NCI-H2227 treated with DMSO at 0.1 percent for 48 hours (cell line): ENCODE results near the gene PLEKHN1.
"Not testable (repeated sequence)": the region's sequence is repeated elsewhere in the genome, so short reads cannot be mapped to it uniquely, and the experiment has no call there.

ENCODE experiments used
- DNase-seq: peaks from one replicate; lab custom pipeline; 2025; lab: John Stamatoyannopoulos, UW

The PLEKHN1 gene

DNA sequence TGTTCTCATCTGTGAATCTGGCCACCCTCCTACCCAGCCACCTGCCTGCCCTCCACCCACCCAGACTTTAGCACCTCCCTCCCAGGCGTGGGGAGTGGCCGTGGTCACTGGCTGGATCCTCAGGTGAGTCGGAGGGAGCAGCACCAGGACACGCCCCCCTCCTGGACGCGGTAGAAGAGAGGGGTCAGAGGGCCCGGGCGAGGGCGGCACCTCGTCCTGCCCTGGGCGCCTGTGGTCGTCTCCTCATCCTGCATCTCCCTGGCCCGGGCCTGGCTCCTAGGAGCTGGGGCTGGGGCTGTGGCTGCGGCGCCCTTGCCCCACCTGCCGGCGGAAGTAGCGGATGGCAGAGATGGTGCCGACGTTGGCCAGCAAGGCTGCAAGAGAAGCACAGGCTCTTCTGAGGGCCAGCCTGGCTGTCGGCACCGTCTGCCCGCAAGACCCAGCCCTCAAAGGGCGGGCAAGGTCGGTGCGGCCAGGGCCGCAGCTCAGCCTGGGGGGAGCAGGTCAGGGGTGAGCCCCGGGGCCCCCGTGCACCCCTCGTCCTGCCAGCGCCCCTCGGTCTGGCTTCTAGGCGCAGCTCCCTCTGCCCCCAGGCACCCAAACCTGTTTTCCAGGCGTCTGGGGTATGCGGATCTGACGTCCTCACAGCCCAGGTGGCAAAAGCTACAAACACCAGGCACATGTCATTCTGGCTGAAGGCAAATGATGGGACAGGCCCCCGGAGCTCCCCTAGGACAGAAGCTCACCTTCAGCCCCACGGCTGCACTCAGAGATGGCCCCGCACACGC, 9.8 kb downstream of the PLEKHN1 start:
- peak; percentile 67 for DNase-seq

DNA sequence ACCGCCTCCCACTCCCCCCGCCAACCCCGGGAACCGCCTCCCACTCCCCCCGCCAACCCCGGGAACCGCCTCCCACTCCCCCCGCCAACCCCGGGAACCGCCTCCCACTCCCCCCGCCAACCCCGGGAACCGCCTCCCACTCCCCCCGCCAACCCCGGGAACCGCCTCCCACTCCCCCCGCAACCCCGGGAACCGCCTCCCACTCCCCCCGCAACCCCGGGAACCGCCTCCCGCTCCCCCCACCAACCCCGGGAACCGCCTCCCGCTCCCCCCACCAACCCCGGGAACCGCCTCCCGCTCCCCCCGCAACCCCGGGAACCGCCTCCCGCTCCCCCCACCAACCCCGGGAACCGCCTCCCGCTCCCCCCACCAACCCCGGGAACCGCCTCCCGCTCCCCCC, 10.5 kb downstream of the PLEKHN1 start:
- not testable (repeated sequence) for DNase-seq

- no peak for DNase-seq
Measured at GRCh38 chr1:978069-978834, 12.0 kb downstream of the PLEKHN1 start.

GRCh38 chr1:978835-979743, 12.8 kb downstream of the PLEKHN1 start:
- DNase-seq, result no peak

DNA sequence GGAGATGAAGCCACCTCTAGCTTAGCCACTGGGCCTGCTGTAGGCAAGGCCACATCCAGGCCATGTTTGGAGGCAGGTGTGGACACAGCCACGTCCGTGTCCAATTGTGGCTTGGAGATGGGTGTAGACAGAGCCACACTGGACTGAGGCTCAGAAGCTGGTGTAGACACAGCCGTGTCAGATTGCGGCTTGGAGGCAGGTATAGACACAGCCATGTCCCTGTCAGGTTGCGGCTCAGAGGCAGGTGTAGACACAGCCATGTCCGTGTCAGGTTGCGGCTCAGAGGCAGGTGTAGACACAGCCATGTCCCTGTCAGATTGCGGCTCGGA, 13.4 kb downstream of the PLEKHN1 start:
- no peak for DNase-seq

GRCh38 chr1:980137-980571, 13.9 kb downstream of the PLEKHN1 start:
- no peak for DNase-seq

- no peak for DNase-seq
Measured at GRCh38 chr1:980602-981395, 14.5 kb downstream of the PLEKHN1 start.

GRCh38 chr1:981491-981954, 15.2 kb downstream of the PLEKHN1 start:
- no peak for DNase-seq

DNA sequence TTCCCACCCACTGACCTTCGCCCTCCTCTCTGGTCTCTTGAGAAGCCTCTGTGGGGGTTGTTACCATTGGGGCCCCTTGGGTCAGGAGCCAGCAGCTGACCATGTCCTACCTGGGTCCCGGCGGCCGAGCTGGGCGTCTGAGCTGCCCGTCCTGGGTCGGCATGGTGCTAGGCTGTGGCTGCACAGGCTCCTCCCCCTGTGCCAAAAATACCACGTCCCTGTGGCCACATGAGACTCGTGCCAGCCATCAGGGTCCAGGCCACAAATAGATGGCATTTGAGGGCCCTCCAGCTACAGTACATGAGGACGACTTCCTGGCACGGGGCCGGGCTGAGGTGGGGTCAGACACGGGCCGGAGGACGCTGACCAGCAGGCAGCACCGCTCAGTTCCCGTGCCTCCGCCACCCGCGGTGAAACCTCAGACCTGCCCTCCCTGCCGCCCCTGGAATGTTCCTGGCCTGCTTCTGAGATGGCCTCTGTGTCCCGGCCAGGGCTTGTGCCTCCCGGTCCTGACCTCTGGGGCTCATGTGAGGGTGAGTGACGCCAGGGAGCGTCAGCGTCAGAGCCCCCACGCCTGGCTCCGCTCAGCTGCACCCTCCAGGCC, 15.8 kb downstream of the PLEKHN1 start, which contains the start of gene PERM1:
Gene PERM1 (minus strand): TSS at position 139 of the 604 bp plus-strand sequence. CDS start 1,064 bp downstream, outside the sequence.
- no peak for DNase-seq

GRCh38 chr1:982765-983436, 16.6 kb downstream of the PLEKHN1 start:
- no peak for DNase-seq

- no peak for DNase-seq
Measured at GRCh38 chr1:983798-984475, 17.7 kb downstream of the PLEKHN1 start.

DNA sequence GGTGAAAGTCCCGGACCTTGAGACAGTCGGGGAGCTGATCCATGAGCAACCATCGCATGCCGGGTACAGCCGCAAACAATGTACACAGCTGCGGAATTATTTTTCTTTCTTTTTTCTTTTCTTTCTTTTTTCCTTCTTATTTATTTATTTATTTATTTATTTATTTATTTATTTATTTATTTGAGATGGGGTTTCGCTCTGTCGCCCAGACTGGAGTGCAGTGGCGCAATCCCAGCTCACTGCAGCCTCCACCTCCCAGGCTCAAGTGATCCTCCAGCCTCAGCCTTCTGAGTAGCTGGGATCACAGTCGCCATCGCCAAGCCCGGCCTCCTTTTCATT, 18.2 kb downstream of the PLEKHN1 start:
- no peak for DNase-seq

DNA sequence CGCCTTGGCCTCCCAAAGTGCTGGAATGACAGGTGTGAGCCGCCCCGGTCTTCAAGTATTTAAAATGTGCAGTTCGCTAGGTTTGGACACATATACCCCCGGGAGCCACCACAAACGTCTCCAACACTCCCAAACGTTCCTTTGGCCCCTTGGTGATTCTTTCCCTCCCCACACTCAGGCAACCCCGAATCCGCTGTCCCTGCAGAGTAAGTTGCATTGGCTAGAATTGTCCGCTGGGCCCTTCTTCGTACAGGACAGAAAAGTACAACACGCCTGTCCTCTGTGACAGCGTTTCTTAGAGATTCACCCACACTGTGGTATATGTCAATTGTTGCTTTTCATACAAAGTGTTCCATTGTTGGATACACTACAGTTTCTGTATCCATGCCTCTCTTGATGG, 18.8 kb downstream of the PLEKHN1 start:
- DNase-seq, result no peak

- not testable (repeated sequence) for DNase-seq
Measured at GRCh38 chr1:988061-988460, 21.8 kb downstream of the PLEKHN1 start.

- not testable (repeated sequence) for DNase-seq
Measured at GRCh38 chr1:991275-991674, 25.0 kb downstream of the PLEKHN1 start.

GRCh38 chr1:991895-992294, 25.6 kb downstream of the PLEKHN1 start:
- DNase-seq, result no peak

DNA sequence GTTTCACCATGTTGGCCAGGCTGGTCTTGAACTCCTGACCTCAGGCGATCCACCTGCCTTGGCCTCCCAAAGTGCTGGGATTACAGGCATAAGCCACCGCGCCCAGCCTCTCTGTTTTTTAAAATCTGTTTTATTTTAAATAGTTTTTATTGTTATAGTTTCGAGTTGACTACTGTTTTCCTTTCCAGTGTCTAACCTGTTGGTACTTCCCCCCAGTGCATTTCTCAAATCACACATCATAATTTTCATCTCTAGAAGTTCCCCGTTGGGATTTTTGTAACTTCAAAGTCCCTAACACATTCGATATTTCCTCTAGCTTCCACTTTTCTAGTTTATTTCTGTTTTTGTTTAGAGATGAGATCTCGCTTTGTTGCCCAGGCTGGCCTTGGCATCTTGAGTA, 26.1 kb downstream of the PLEKHN1 start:
- DNase-seq, result no peak

DNA sequence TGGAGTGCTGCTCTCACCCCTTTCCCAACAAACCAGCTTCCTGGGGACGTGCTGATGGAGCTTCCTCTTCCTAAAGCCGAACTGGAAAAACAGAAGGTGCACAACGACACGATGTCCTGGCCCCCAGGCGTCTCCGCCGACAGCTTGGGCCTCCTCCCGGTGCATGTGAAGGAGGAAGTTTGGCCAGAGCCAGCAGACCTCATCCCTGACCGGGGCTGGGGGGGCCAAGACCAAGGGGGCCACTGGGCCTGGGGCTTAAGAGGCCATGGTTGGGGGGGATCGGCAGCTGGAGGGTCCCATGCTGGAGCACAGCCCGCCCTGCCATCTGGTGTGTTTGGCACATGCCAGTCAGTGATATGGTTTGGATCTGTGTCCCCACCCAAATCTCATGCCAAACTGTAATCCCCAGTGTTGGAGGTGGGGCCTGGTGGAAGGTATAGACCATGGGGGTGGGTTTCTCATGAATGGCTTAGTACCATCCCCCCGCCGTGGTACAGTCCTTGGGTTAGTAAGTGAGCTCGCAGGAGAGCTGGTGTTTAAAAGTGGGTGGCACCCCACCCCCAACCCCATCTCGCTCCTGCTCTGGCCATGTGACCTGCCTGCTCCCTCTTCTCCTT, 27.2 kb downstream of the PLEKHN1 start:
- DNase-seq, result no peak

DNA sequence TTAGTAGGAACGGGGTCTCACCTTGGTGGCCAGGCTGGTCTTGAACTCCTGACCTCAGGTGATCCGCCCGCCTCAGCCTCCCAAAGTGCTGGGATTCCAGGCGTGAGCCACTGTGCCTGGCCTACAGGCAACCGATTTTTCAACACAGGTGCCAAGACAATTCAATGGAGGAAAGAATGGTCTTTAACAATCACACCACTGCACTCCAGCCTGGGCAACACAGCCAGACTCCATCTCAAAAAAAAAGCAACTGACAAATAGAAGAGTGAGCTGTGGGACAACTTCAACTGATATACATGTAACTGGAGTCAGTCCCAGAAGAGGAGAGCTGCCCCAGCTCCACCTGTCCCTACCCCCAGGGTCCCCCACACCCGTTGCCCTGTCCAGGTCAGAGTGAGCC, 28.3 kb downstream of the PLEKHN1 start:
- not testable (repeated sequence) for DNase-seq
